WERI-Rb-1 (cell line): ENCODE measurements around the gene RFX2.

ENCODE experiments used
- DNase-seq: peaks from one replicate; pipeline ENCODE4 v3.0.0-alpha.2; 2020
- H3K27ac ChIP-seq: fragments of 250-450 bp; sonication (Bioruptor Pico); 2 replicates; pipeline ENCODE4 v1.5.1; 2020; ENCODE audit warnings: mild to moderate bottlenecking, moderate library complexity
- H3K27me3 ChIP-seq: fragments of 250-450 bp; sonication (Bioruptor Pico); 2 replicates; pipeline ENCODE4 v1.5.1; 2021; ENCODE audit warnings: mild to moderate bottlenecking, low read depth, moderate library complexity; ENCODE audit not compliant: insufficient read depth, severe bottlenecking
- H3K36me3 ChIP-seq: fragments of 250-450 bp; sonication (Bioruptor Pico); 2 replicates; pipeline ENCODE4 v1.5.1; 2020; ENCODE audit warnings: mild to moderate bottlenecking, moderate library complexity
- H3K4me3 ChIP-seq: 2 replicates; pipeline ENCODE4 v1.5.1; 2011; ENCODE audit warnings: low read depth, mild to moderate bottlenecking, control low read depth, low read length
- H3K9me3 ChIP-seq: fragments of 250-450 bp; sonication (Bioruptor Pico); 2 replicates; pipeline ENCODE4 v1.5.1; 2021; ENCODE audit warnings: mild to moderate bottlenecking, moderate library complexity; ENCODE audit not compliant: severe bottlenecking
- CTCF ChIP-seq: IDR thresholded peaks from 2 replicates; pipeline ENCODE4 v1.5.1; 2011; ENCODE audit warnings: low read depth, mild to moderate bottlenecking, control low read depth, inconsistent platforms, low read length

RFX2 gene

DNA sequence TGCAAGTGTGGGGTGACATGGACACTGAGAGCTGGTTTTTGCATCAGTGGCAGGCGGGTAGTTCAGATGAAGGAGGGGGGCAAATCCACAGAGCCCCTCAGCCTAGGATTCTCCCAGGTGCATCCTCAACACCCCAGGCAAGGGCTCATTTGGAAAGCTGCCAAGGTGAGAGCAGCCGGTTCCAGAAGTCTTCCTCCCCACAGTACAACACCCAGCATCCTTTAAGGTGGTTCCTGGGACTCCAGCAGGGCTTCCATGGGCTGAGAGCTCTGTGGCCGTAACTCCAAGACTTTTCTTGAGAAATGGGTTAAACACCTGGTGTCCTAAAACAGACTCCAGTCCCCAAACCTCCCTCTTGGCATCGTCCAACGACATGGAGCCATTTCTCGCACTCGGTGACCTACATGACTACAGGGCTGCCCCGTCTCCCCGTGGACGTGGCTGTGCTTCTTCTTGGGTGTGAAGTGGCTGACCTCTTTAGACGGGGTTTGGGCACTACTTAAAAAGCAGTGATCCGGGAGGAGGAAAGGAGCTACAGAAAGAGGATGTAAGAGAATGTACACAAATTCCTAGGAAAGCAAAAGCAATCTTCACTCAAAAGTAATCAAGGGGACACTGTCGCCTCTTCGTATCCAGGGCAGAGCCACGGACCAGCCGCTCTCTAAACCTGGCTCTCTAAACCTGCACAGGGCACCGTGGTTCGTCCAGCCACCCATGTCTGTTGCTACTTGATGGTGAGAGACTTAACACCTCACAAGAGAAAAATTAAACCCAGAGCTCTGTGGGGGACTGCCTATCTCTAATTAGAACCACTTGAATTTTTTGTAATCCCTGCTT, 157.9 kb downstream of the RFX2 start:
- no peak overlapping the region for H3K27ac ChIP-seq

DNA sequence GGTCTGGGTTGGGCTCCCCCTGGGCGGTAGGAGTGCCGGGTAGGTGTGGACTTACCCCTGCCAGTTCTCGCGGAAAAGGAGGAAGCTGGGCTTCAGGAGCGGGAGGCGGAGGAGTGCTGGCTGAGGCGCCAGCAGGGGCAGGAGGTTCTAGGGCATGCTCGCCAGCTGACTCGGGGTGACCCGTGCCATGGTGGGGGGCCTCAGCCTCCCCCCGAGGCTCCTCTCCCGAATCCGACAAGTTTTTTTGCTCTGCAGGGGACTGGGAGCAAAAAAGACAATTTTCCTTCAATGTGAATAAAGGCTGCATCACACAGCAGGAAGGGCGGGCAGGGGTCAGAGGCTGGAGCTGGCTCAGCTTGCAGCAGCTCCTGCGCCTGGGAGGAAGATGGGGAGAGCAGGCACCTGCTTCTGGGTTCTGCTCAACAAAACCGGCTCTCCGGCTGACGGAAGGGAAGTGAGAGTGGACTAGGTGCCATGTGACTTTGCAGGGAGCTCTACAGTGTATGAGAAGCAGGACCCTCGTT, 158.9 kb downstream of the RFX2 start:
- no peak overlapping the region for H3K4me3 ChIP-seq
- H3K9me3 ChIP-seq = no peaks in the 10 kb centered on the region
- no peak for DNase-seq
- H3K27ac ChIP-seq = no peak overlapping the region
- TF ChIP-seq CTCF = no peak
- no peaks in the 10 kb centered on the region for H3K27me3 ChIP-seq
- H3K36me3 ChIP-seq = peaks cover 29% of the 10 kb centered on the region

More for the DNA sequence above, 157.9 kb downstream of the RFX2 start:
- H3K4me3 ChIP-seq = no peak overlapping the region
- H3K27me3 ChIP-seq = no peaks in the 10 kb centered on the region
- H3K36me3 ChIP-seq = peaks cover 28% of the 10 kb centered on the region
- no peak for TF ChIP-seq CTCF
- no peaks in the 10 kb centered on the region for H3K9me3 ChIP-seq
- no peak for DNase-seq

GRCh38 chr19:5950741-5951140, 159.6 kb downstream of the RFX2 start:
- TF ChIP-seq CTCF = no peak
- no peak overlapping the region for H3K27ac ChIP-seq
- no peaks in the 10 kb centered on the region for H3K9me3 ChIP-seq
- DNase-seq = no peak
- peaks cover 35% of the 10 kb centered on the region for H3K36me3 ChIP-seq
- H3K27me3 ChIP-seq = no peaks in the 10 kb centered on the region
- no peak overlapping the region for H3K4me3 ChIP-seq

DNA sequence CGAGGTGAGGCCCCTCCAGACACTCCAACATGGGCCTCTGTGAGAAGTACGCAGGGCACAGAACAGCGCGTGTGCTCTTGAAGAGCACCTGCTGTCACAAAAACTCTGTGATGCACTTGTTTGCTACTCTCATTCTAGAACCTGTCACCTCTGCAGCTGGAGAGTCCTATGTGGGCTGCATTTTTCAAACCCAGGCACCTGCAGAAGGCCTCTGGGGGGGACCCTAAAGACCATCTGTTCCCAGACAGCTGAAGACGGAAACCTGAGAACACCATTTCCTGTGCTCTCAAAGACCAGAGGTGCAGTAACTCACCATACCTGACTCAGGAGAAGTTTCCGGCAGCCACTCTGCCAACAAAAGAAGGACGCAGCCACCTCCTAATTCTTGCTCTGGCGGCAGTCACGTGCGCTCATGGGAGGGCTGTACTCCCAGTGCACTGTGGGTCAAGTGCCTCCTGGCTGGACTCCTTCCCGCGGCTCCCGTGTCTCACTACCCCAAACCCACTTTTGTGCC, 160.5 kb downstream of the RFX2 start:
- Histone ChIP-seq H3K36me3 (peaks cover 35% of the 10 kb centered on the region), H3K27ac (no peak overlapping the region)
- DNase-seq = no peak

DNA sequence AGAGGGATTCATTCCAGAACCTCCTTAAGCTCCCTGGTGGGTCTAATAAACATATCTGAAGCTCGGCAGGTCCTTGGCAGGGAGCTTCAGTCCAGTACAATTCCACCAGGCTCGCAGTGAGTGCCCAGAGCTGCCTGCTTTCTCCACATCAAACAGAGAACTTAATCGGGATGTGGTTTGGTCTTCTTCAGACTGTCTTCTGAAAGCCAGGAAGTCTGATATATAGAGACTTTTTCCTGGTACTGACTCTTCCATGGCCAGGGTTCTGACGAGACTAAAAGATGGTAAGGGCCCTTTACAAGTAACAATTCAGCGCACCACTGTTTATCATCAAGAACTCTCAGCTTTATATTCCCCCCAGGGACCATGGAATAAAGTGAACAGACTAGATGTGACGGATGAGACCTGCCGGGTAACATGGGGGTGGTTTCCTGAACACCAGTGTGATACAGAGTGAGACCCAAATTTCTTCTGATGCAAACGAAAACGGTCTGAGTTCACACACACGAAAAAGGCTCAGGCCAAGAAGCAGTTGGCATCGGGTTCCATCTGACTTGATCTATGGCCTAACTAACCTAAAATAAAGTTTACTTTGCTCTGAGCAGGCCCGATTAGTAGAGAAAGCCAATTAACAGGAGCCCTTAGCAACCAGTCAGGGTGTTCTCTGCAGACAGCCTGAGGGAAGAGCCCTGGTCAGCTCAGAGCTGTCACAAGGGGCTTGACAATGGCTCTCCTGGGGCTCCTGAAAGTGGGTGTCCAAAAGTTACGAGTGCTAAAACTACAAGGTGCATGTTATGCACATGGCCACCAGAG, 161.3 kb downstream of the RFX2 start:
- TF ChIP-seq CTCF = no peak
- no peaks in the 10 kb centered on the region for H3K9me3 ChIP-seq
- no peak overlapping the region for H3K4me3 ChIP-seq

More for the DNA sequence above, 160.5 kb downstream of the RFX2 start:
- Histone ChIP-seq H3K27me3 (no peaks in the 10 kb centered on the region), H3K9me3 (no peaks in the 10 kb centered on the region), H3K4me3 (no peak overlapping the region)
- no peak for TF ChIP-seq CTCF

More for the DNA sequence above, 161.3 kb downstream of the RFX2 start:
- Histone ChIP-seq H3K27me3 (no peaks in the 10 kb centered on the region), H3K27ac (no peak overlapping the region), H3K36me3 (peaks cover 37% of the 10 kb centered on the region)
- DNase-seq = no peak
